ENCODE data around the gene CD101. TPM values are rescaled to one million over a fixed set of nuclear protein-coding genes. Genes with fewer than 3 reads are reported as not detected.
"Not testable (repeated sequence)": the region's sequence is repeated elsewhere in the genome, so short reads cannot be mapped to it uniquely, and the experiment has no call there.

Gene CD101
- total RNA-seq, 2 experiments from 2014 or later = 2.1 to 2.2 TPM

DNA sequence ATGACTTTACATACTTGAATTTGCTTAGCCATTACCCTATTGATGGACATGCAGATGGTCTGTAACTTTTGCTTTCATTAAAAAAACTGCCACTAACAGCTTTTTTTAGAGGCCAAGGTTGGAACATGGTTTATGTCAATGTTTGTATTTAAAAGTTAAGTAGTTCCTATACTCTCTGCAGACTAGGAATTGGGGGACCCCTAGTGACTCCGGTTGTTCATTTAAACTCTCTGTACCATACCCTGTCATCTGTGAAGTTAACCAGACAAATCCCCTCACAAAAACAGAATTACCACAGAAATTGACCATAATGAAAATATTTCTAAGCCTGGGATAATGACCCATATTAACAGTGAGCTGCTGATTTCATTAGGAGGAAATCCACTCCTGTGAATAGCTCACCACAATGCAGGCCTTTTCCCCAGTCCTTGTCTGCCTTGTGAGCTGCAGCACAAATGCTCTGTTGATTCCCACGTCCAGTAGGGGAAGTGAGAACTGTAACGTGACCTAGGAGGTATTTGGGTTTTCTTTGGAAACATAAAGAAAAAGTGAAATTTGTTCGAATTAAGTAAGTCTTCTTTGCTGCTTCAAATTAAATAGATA lies 30.2 kb upstream of the CD101 start:
- Mint-ChIP-seq H3K27ac (no peak overlapping the region), H3K4me1 (ENCODE audit: low read depth) (no peaks in the 10 kb centered on the region), H3K36me3 (ENCODE audit: low read depth) (no peaks in the 10 kb centered on the region), H3K9me3 (no peaks in the 10 kb centered on the region), H3K27me3 (no peaks in the 10 kb centered on the region), H3K4me3 (no peak overlapping the region)
- no peak for DNase-seq
- H3K9me3 ChIP-seq (ENCODE audit: control insufficient read depth in 1 of 2, insufficient read depth in 1 of 2, low read length in 2 of 2) = peaks cover 0 to 7% of the 10 kb centered on the region in 2 experiments
- CTCF ChIA-PET = no interaction called here
- POLR2A ChIA-PET = no interaction called here
- TF ChIP-seq, protein P1, sequence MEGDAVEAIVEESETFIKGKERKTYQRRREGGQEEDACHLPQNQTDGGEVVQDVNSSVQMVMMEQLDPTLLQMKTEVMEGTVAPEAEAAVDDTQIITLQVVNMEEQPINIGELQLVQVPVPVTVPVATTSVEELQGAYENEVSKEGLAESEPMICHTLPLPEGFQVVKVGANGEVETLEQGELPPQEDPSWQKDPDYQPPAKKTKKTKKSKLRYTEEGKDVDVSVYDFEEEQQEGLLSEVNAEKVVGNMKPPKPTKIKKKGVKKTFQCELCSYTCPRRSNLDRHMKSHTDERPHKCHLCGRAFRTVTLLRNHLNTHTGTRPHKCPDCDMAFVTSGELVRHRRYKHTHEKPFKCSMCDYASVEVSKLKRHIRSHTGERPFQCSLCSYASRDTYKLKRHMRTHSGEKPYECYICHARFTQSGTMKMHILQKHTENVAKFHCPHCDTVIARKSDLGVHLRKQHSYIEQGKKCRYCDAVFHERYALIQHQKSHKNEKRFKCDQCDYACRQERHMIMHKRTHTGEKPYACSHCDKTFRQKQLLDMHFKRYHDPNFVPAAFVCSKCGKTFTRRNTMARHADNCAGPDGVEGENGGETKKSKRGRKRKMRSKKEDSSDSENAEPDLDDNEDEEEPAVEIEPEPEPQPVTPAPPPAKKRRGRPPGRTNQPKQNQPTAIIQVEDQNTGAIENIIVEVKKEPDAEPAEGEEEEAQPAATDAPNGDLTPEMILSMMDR (IDR thresholded peaks at IDR 0.05) = no peak
- no peaks in the 10 kb centered on the region for H3K27me3 ChIP-seq (ENCODE audit: control insufficient read depth in 1 of 2, insufficient read depth in 2 of 2, low read length in 2 of 2)
- no peaks in the 10 kb centered on the region for H3K4me1 ChIP-seq (ENCODE audit: insufficient read depth, low read length)
- no peak overlapping the region for H3K4me3 ChIP-seq (ENCODE audit: low read length)
- no peak for ATAC-seq (ENCODE audit: poor library complexity)
- H3K27ac ChIP-seq (ENCODE audit: low read depth in 1 of 2, low read length in 2 of 2) = no peak overlapping the region
- no peaks in the 10 kb centered on the region for H3K36me3 ChIP-seq (ENCODE audit: insufficient read depth, low read length)
- intact Hi-C loops (cut with DNase I, micrococcal nuclease) = no loop called here

DNA sequence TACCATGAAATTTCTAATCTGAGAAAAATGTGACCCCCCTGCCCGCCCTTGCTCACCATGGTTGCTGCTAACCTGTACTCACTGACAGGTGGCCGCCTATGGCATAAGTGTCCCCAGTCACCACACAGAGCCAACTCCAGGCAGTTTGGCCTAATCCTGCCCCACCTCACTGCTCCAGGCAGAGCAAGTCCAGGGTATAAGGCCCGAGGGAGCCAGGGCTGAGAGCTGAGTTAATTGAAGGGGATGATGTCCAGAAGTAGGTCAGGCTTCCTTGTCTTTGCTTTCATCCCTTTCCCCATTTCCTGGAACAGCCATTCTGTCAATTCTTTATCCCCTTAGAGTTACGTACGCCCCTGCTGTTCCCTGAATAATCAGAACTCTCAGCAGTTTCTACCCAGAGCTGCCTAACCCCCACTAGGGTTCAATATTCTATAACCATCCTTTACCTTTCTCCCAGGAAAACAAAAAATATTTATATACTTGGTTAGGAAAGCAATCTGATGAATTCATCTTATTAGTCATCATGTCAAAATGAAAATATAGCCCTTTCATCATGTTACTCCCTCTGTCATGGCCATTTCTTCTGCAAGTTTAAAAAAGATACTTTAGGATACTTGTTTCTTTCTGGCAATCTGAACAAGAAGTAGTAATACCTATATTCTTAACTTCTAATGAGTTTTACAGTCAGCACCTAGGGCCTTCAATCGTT lies 29.4 kb upstream of the CD101 start:
- DNase-seq (no peak), ATAC-seq (ENCODE audit: poor library complexity) (no peak)
- TF ChIP-seq, protein P1 (IDR thresholded peaks at IDR 0.05) = no peak
- H3K27ac ChIP-seq (ENCODE audit: low read depth in 1 of 2, low read length in 2 of 2) = no peak overlapping the region
- H3K27ac Mint-ChIP-seq = no peak overlapping the region
- H3K9me3 ChIP-seq (ENCODE audit: control insufficient read depth in 1 of 2, insufficient read depth in 1 of 2, low read length in 2 of 2) = peaks cover 0 to 7% of the 10 kb centered on the region in 2 experiments
- no peaks in the 10 kb centered on the region for H3K27me3 Mint-ChIP-seq
- no peak overlapping the region for H3K4me3 Mint-ChIP-seq
- H3K36me3 Mint-ChIP-seq (ENCODE audit: low read depth) = no peaks in the 10 kb centered on the region
- H3K36me3 ChIP-seq (ENCODE audit: insufficient read depth, low read length) = no peaks in the 10 kb centered on the region
- ChIA-PET POLR2A (no interaction called here), CTCF (no interaction called here)
- intact Hi-C loops (cut with DNase I, micrococcal nuclease) = no loop called here
- H3K9me3 Mint-ChIP-seq = no peaks in the 10 kb centered on the region
- no peaks in the 10 kb centered on the region for H3K4me1 Mint-ChIP-seq (ENCODE audit: low read depth)
- no peaks in the 10 kb centered on the region for H3K27me3 ChIP-seq (ENCODE audit: control insufficient read depth in 1 of 2, insufficient read depth in 2 of 2, low read length in 2 of 2)
- no peaks in the 10 kb centered on the region for H3K4me1 ChIP-seq (ENCODE audit: insufficient read depth, low read length)
- no peak overlapping the region for H3K4me3 ChIP-seq (ENCODE audit: low read length)

DNA sequence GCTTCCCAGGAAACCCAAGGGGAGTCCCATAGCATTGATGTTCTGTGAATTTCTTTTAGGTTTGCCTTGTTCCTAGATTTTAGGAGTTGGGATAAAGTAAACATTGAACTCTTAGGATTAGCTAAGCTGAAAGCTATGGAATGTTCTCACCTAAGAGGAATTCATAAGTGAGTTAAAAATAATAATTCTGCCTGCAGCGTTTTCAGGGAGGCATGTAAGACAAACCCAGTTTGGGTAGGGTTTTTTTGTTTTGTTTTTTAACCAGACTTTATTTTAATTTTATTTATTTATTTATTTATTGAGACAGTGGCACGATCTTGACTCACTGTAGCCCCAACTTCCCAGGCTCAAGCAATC lies 28.9 kb upstream of the CD101 start:
- ATAC-seq (ENCODE audit: poor library complexity) (no peak), DNase-seq (no peak)
- ChIA-PET POLR2A (no interaction called here), CTCF (no interaction called here)
- Mint-ChIP-seq H3K27me3 (no peaks in the 10 kb centered on the region), H3K36me3 (ENCODE audit: low read depth) (no peaks in the 10 kb centered on the region), H3K4me1 (ENCODE audit: low read depth) (no peaks in the 10 kb centered on the region), H3K4me3 (no peak overlapping the region), H3K27ac (no peak overlapping the region), H3K9me3 (no peaks in the 10 kb centered on the region)
- TF ChIP-seq, protein P1 (IDR thresholded peaks at IDR 0.05) = no peak
- Histone ChIP-seq H3K27ac (ENCODE audit: low read depth in 1 of 2, low read length in 2 of 2) (no peak overlapping the region), H3K9me3 (ENCODE audit: control insufficient read depth in 1 of 2, insufficient read depth in 1 of 2, low read length in 2 of 2) (peaks cover 0 to 7% of the 10 kb centered on the region in 2 experiments), H3K27me3 (ENCODE audit: control insufficient read depth in 1 of 2, insufficient read depth in 2 of 2, low read length in 2 of 2) (no peaks in the 10 kb centered on the region), H3K4me1 (ENCODE audit: insufficient read depth, low read length) (no peaks in the 10 kb centered on the region), H3K36me3 (ENCODE audit: insufficient read depth, low read length) (no peaks in the 10 kb centered on the region), H3K4me3 (ENCODE audit: low read length) (no peak overlapping the region)
- intact Hi-C loops (cut with DNase I, micrococcal nuclease) = no loop called here

DNA sequence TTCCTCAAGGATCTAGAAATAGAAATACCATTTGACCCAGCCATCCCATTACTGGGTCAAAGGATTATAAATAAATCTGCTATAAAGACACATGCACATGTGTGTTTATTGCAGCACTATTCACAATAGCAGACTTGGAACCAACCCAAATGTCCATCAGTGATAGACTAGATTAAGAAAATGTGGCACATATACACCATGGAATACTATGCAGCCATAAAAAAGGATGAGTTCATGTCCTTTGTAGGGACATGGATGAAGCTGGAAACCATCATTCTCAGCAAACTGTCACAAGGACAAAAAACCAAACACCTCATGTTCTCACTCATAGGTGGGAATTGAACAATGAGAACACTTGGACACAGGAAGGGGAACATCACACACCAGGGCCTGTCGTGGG lies 21.3 kb upstream of the CD101 start:
- H3K27ac ChIP-seq (ENCODE audit: low read depth in 1 of 2, low read length in 2 of 2); H3K9me3 ChIP-seq (ENCODE audit: control insufficient read depth in 1 of 2, insufficient read depth in 1 of 2, low read length in 2 of 2); H3K36me3 Mint-ChIP-seq (ENCODE audit: low read depth); H3K27ac Mint-ChIP-seq; H3K4me3 Mint-ChIP-seq; H3K27me3 ChIP-seq (ENCODE audit: control insufficient read depth in 1 of 2, insufficient read depth in 2 of 2, low read length in 2 of 2); DNase-seq; H3K27me3 Mint-ChIP-seq; POLR2A ChIA-PET; intact Hi-C loops (cut with DNase I, micrococcal nuclease); H3K9me3 Mint-ChIP-seq; ATAC-seq (ENCODE audit: poor library complexity); H3K4me1 ChIP-seq (ENCODE audit: insufficient read depth, low read length); CTCF ChIA-PET; H3K36me3 ChIP-seq (ENCODE audit: insufficient read depth, low read length); H3K4me3 ChIP-seq (ENCODE audit: low read length): not testable (repeated sequence)
- peaks cover 10% of the 10 kb centered on the region for H3K4me1 Mint-ChIP-seq (ENCODE audit: low read depth)
